H1 (cell line): Measurements from ENCODE around the gene ARHGAP22. TPM values are rescaled to one million over a fixed set of nuclear protein-coding genes. Genes with fewer than 3 reads are reported as not detected.

Experiments
- CTCF ChIA-PET: fragments of 300-600 bp; sonication (Branson Sonifier 250); formaldehyde crosslinking; loops from one replicate; lab custom pipeline; 2021; ENCODE audit not compliant: partially characterized antibody; lab: Charles Lee
- POLR2A ChIA-PET: fragments of 300-600 bp; sonication (Branson Sonifier 250); formaldehyde crosslinking; loops from one replicate; lab custom pipeline; 2021; ENCODE audit warnings: inconsistent platforms; ENCODE audit not compliant: partially characterized antibody; lab: Charles Lee
- DNase-seq, 2 experiments: peaks; one replicate each; pipeline versions ENCODE4 v3.0.0 to v3.0.0-alpha.2; 2010 to 2022; ENCODE audit warnings: low spot score in 2 of 2, low read depth in 1 of 2, mixed read lengths in 1 of 2
- FAIRE-seq: peaks from 2 replicates; lab custom pipeline; 2011; peaks lifted over from hg19 to GRCh38; lab: Jason Lieb, UNC
- H2AFZ ChIP-seq: 2 replicates; pipeline ENCODE4 v1.8.1; 2012; ENCODE audit warnings: low read length, inconsistent platforms
- H2AK5ac ChIP-seq: 2 replicates; pipeline ENCODE4 v1.6.1; 2013; ENCODE audit warnings: low read depth, low read length
- H2BK120ac ChIP-seq: replicated peaks from 2 replicates; pipeline ENCODE3; 2013; ENCODE audit warnings: low read depth, low read length, inconsistent platforms
- H2BK12ac ChIP-seq: 2 replicates; pipeline ENCODE4 v1.6.1; 2013; ENCODE audit warnings: low read depth, low read length
- H2BK15ac ChIP-seq: 2 replicates; pipeline ENCODE4 v1.6.1; 2013; ENCODE audit warnings: low read length
- H2BK20ac ChIP-seq: 2 replicates; pipeline ENCODE4 v1.6.1; 2013; ENCODE audit warnings: low read length
- H2BK5ac ChIP-seq: 2 replicates; pipeline ENCODE4 v1.6.1; 2013; ENCODE audit warnings: low read depth, low read length
- H3K14ac ChIP-seq: 2 replicates; pipeline ENCODE4 v1.6.1; 2013; ENCODE audit warnings: inconsistent platforms; ENCODE audit not compliant: insufficient read length
- H3K18ac ChIP-seq: 2 replicates; pipeline ENCODE4 v1.6.1; 2013; ENCODE audit warnings: low read length; ENCODE audit errors: extremely low read depth
- H3K23ac ChIP-seq: 2 replicates; pipeline ENCODE4 v1.6.1; 2013; ENCODE audit warnings: inconsistent platforms; ENCODE audit not compliant: insufficient read length
- H3K23me2 ChIP-seq: 2 replicates; pipeline ENCODE4 v1.6.1; 2013; ENCODE audit warnings: low read depth, low read length
- H3K27ac ChIP-seq: 2 replicates; pipeline ENCODE4 v1.6.1; 2011; ENCODE audit warnings: low read depth, low read length, inconsistent platforms
- H3K27me3 ChIP-seq, 4 experiments: replicated peaks in 1 of 4; 1 replicate in 1 of 4; 2 replicates in 3 of 4; pipeline versions ENCODE4 v1.6.1 to v1.8.1; 2011 to 2013; ENCODE audit warnings: low read length in 3 of 4, mild to moderate bottlenecking in 3 of 4, inconsistent platforms in 2 of 4, mixed read lengths in 2 of 4, moderate library complexity in 1 of 4; ENCODE audit not compliant: control insufficient read depth in 3 of 4, insufficient read depth in 3 of 4; ENCODE audit errors: extremely low read depth in 1 of 4
- H3K36me3 ChIP-seq, 4 experiments: 2 replicates each; pipeline versions ENCODE4 v1.6.1 to v1.8.1; 2011 to 2013; ENCODE audit warnings: mild to moderate bottlenecking in 4 of 4, low read length in 3 of 4, moderate library complexity in 2 of 4, control low read depth in 1 of 4, inconsistent platforms in 1 of 4; ENCODE audit not compliant: insufficient read depth in 4 of 4, control insufficient read depth in 2 of 4
- H3K4ac ChIP-seq: replicated peaks from 2 replicates; pipeline ENCODE3; 2013; ENCODE audit warnings: low read length, low read depth, mixed read lengths, inconsistent platforms; ENCODE audit not compliant: insufficient read length
- H3K4me1 ChIP-seq, 4 experiments: replicated peaks in 1 of 4; 1 replicate in 1 of 4; 2 replicates in 3 of 4; pipeline versions ENCODE4 v1.6.1 to v1.8.1; 2011 to 2013; ENCODE audit warnings: low read length in 3 of 4, inconsistent platforms in 2 of 4, mixed read lengths in 1 of 4; ENCODE audit not compliant: insufficient read depth in 4 of 4, control insufficient read depth in 3 of 4
- H3K4me2 ChIP-seq, 2 experiments: 2 replicates each; pipeline versions ENCODE4 v1.6.1 to v1.8.1; 2011 to 2013; ENCODE audit warnings: low read depth in 2 of 2, low read length in 2 of 2, control low read depth in 1 of 2, inconsistent platforms in 1 of 2, mild to moderate bottlenecking in 1 of 2; ENCODE audit not compliant: insufficient read depth in 1 of 2
- H3K4me3 ChIP-seq, 4 experiments: fragments of 200-600, 300-600 bp in 1 of 4; sonication (generic), shearing (Covaris generic), sonication (Bioruptor Twin) in 1 of 4; 2 replicates each; pipeline versions ENCODE4 v1.5.1 to v1.8.1; 2011 to 2016; ENCODE audit warnings: low read length in 4 of 4, low read depth in 3 of 4, control low read depth in 2 of 4, inconsistent platforms in 2 of 4, mild to moderate bottlenecking in 2 of 4, mixed read lengths in 1 of 4, moderate library complexity in 1 of 4; ENCODE audit not compliant: insufficient read depth in 2 of 4; ENCODE audit errors: extremely low read depth in 1 of 4
- H3K56ac ChIP-seq: replicated peaks from 2 replicates; pipeline ENCODE3; 2013; ENCODE audit warnings: low read depth, mild to moderate bottlenecking, mixed read lengths, low read length, inconsistent platforms; ENCODE audit not compliant: insufficient read length
- H3K79me1 ChIP-seq: 2 replicates; pipeline ENCODE4 v1.6.1; 2013; ENCODE audit warnings: low read depth, low read length, control low read depth
- H3K79me2 ChIP-seq, 2 experiments: 2 replicates each; pipeline versions ENCODE4 v1.6.1 to v1.8.1; 2012 to 2013; ENCODE audit warnings: low read length in 2 of 2, mild to moderate bottlenecking in 2 of 2, inconsistent platforms in 1 of 2; ENCODE audit not compliant: insufficient read depth in 2 of 2, control insufficient read depth in 1 of 2
- H3K9ac ChIP-seq, 4 experiments: replicated peaks in 1 of 4; 1 replicate in 1 of 4; 2 replicates in 3 of 4; pipeline versions ENCODE4 v1.6.1 to v1.8.1; 2011 to 2013; ENCODE audit warnings: low read depth in 3 of 4, low read length in 3 of 4, control low read depth in 2 of 4, mild to moderate bottlenecking in 2 of 4, moderate library complexity in 2 of 4, inconsistent platforms in 1 of 4; ENCODE audit errors: extremely low read depth in 1 of 4
- H3K9me3 ChIP-seq, 2 experiments: 2 replicates each; pipeline versions ENCODE4 v1.6.1 to v1.8.1; 2012 to 2013; ENCODE audit warnings: mild to moderate bottlenecking in 2 of 2, moderate library complexity in 2 of 2, control low read depth in 1 of 2, inconsistent platforms in 1 of 2, low read depth in 1 of 2, low read length in 1 of 2, mixed read lengths in 1 of 2; ENCODE audit not compliant: insufficient read depth in 2 of 2
- H4K20me1 ChIP-seq, 2 experiments: replicated peaks in 1 of 2; 2 replicates each; pipeline versions ENCODE3 to v1.8.1; 2011 to 2013; ENCODE audit warnings: inconsistent platforms in 2 of 2, low read length in 2 of 2, mild to moderate bottlenecking in 1 of 2; ENCODE audit not compliant: insufficient read depth in 2 of 2, control insufficient read depth in 1 of 2
- H4K5ac ChIP-seq: 2 replicates; pipeline ENCODE4 v1.6.1; 2013; ENCODE audit warnings: low read length, low read depth, mixed read lengths, inconsistent platforms; ENCODE audit not compliant: insufficient read length
- H4K8ac ChIP-seq: 2 replicates; pipeline ENCODE4 v1.8.0; 2013; ENCODE audit warnings: mild to moderate bottlenecking, moderate library complexity, low read length, inconsistent platforms; ENCODE audit not compliant: insufficient read depth; ENCODE audit errors: extremely low read depth
- H4K91ac ChIP-seq: replicated peaks from 2 replicates; pipeline ENCODE3; 2013; ENCODE audit warnings: low read length, mixed read lengths, inconsistent platforms; ENCODE audit not compliant: insufficient read length
- WGBS, 2 experiments: shearing (Covaris generic) in 1 of 2; methylation state at CpG; one replicate each; pipeline versions ENCODE4 v1.1.6 to v1.1.7; 2013 to 2015; ENCODE audit warnings: low lambda C conversion rate in 2 of 2, mixed read lengths in 2 of 2, inconsistent platforms in 1 of 2, low coverage in 1 of 2, missing lambda C conversion rate in 1 of 2; ENCODE audit not compliant: insufficient replicate concordance in 2 of 2, insufficient coverage in 1 of 2, insufficient read length in 1 of 2; ENCODE audit errors: extremely low coverage in 1 of 2, missing lambda C conversion rate in 1 of 2; 5-methylcytosine and 5-hydroxymethylcytosine counted together
- polyA plus RNA-seq, 7 experiments: library from polyadenylated mRNA; depleted of rRNA in 3 of 7; stranded (reverse) in 5 of 7; unstranded in 2 of 7; fragments of >200 nt in 5 of 7; fragments of 200-250 nt in 2 of 7; gene quantifications; 1 replicate in 5 of 7; 2 replicates in 1 of 7; 4 replicates in 1 of 7; pipeline versions ENCODE4 v1.2.1 to v1.2.3, GENCODE V29; 2011 to 2013; ENCODE audit warnings: missing spikeins in 2 of 7, mixed read lengths in 2 of 7
- total RNA-seq: library from RNA; stranded (reverse); fragmentation: NEBNext Ultra II Directional; extraction: Animal tissue kit (Norgen Biotek cat#: 25700); gene quantifications from 2 replicates; pipeline ENCODE4 v1.2.1, GENCODE V29; 2021

The ARHGAP22 gene
- total and polyA plus RNA-seq, 2 of the 8 experiments (the other 6 are each of a cell fraction or from before 2014, with no cell fraction given), result 3.6 to 11.2 TPM

DNA sequence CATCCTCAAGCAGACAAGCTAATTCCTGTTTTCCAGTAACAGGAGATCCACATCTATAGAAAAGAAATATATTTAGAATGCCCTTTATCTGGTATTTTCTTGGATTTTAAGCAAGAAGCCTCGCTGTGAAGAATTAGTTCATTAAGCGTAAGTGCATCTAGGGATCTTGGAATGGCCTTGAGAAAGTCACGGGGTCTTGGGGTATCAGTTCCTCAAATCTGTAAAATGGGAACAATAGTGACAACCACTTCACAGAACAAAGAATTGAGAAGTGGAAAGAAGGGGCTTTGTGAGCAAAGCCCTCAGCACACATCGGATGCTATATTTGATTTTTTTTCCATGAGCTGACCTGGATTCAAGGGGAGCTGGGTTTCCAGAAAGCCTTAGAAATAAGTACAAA is 47.5 kb upstream of the ARHGAP22 start:
- H3K23me2 ChIP-seq, result no peaks in the 10 kb centered on the region; the same call in 1 of the 2 replicates
- H4K91ac ChIP-seq, result no peak overlapping the region
- no peaks in the 10 kb centered on the region for H3K79me1 ChIP-seq
- H3K18ac ChIP-seq, result no peak overlapping the region
- H2BK5ac ChIP-seq, result no peak overlapping the region
- no peak overlapping the region for H3K23ac ChIP-seq
- no peak overlapping the region for H3K4me3 ChIP-seq
- H3K56ac ChIP-seq, result no peak overlapping the region
- peaks cover 0 to 12% (median 5%) of the 10 kb centered on the region in 4 experiments; a peak in 5 of 7 replicates for H3K4me1 ChIP-seq
- H3K4me2 ChIP-seq, result no peak overlapping the region
- H3K27me3 ChIP-seq, result peaks cover 0 to 19% (median 8%) of the 10 kb centered on the region in 4 experiments; a peak in 5 of 7 replicates
- H3K9me3 ChIP-seq, result no peaks in the 10 kb centered on the region
- no peak for DNase-seq
- H3K9ac ChIP-seq, result no peak overlapping the region
- no peak overlapping the region for H2AK5ac ChIP-seq
- H2BK15ac ChIP-seq, result no peak overlapping the region
- POLR2A ChIA-PET, result no interaction called here
- H3K79me2 ChIP-seq, result no peaks in the 10 kb centered on the region
- H2BK120ac ChIP-seq, result no peak overlapping the region
- H3K14ac ChIP-seq, result no peak overlapping the region
- H4K8ac ChIP-seq, result no peak overlapping the region
- H3K36me3 ChIP-seq, result no peaks in the 10 kb centered on the region
- 90% methylated on average over 4 of the region's 4 CpGs; no CpG with 5 or more reads in 1 of the 2 experiments for WGBS, 2 experiments
- no peak overlapping the region for H2BK20ac ChIP-seq
- H4K20me1 ChIP-seq, result no peaks in the 10 kb centered on the region
- CTCF ChIA-PET, result interaction anchor here (0.6 to 1.6 kb wide), 10 partner anchors 37 to 784 kb away, joined by 3 to 10 read pairs (median 3); no protein-coding TSS in a partner anchor
- no peak overlapping the region for H3K27ac ChIP-seq
- no peak for FAIRE-seq
- no peak overlapping the region for H2AFZ ChIP-seq
- no peak overlapping the region for H2BK12ac ChIP-seq
- H4K5ac ChIP-seq, result no peak overlapping the region
- no peak overlapping the region for H3K4ac ChIP-seq
